PC-3 (cell line): ENCODE data around the gene SDS.

Source experiments
- CTCF ChIP-seq: fragments of 300-600 bp; sonication (generic); conservative IDR thresholded peaks from 2 replicates; pipeline ENCODE4 v1.5.1; 2017; ENCODE audit warnings: antibody characterized with exemption, low read depth, mild to moderate bottlenecking, low read length
- EZH2phosphoT487 ChIP-seq: fragments of 300-600 bp; sonication (generic); IDR thresholded peaks from 2 replicates; pipeline ENCODE4 v1.6.1; 2018; ENCODE audit warnings: mild to moderate bottlenecking, antibody characterized with exemption, low read length, borderline replicate concordance

GRCh38 chr12:113369391-113369985 is 34.2 kb downstream of the SDS start:
- TF ChIP-seq CTCF, result no peak
- TF ChIP-seq EZH2phosphoT487, result no peak
